ENCODE data around the gene BTBD17.

- TF ChIP-seq CTCF (IDR thresholded peaks at IDR 0.05; ENCODE audit: insufficient read depth, low read depth, low read length): no peak
- no peak for TF ChIP-seq EZH2 (IDR thresholded peaks at IDR 0.05; ENCODE audit: insufficient read depth, low read length)
Observed at GRCh38 chr17:74325376-74325742, 36.3 kb downstream of the BTBD17 start.
